NCI-H187 (cell line): ENCODE results near the gene NEURL2.
"Not testable (repeated sequence)": the region's sequence is repeated elsewhere in the genome, so short reads cannot be mapped to it uniquely, and the experiment has no call there.

Source experiments
- DNase-seq, 2 experiments: peaks; one replicate each; lab custom pipeline; 2025; lab: John Stamatoyannopoulos, UW

The NEURL2 gene

GRCh38 chr20:45890985-45891983 is at the start of gene NEURL2, which contains the start of gene CTSA:
TSS of gene NEURL2 (minus strand) at chr20:45891208. CDS start at chr20:45890991, 217 bp downstream.
TSS of gene CTSA (plus strand) at chr20:45891335. CDS start at chr20:45891569, 234 bp downstream.
- DNase-seq: peak; percentile 74 to 78

DNA sequence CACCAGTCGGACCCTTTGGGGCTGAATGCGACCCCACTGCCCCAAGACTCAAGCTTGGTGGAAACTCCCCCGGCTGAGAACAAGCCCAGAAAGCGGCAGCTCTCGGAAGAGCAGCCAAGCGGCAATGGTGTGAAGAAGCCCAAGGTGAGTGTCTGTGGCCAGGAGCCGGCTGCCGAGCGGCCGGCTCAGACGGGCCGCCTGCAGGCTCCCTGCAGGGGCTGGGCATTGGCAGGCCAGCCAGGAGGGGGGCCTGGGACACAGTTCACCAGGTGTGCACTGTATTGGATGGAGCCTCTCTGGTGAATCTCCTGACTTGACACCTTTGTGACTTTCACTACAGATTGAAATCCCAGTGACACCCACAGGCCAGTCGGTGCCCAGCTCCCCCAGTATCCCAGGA is 49.5 kb upstream of the NEURL2 start:
- no peak for DNase-seq

DNA sequence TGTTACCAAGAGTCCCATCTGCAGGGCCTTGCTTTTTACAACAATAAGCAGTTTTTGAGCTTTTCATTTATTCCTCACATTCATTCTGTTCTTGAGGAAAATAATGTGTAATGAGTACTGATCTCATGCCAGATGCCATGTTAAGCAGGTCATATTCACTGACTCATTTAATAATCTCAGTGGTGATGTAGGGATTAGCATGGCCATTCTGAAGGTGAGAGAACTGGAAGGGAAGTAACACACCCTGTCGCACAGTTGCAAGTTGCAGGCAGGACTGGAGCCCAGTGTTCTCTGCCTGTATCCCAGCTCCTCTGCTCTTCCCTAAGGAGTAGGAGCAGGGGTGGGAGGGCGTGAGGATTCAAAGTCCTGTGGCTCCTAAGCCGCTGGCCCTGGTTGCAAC is 49.0 kb upstream of the NEURL2 start:
- no peak for DNase-seq

GRCh38 chr20:45938727-45939438 is 47.9 kb upstream of the NEURL2 start:
- DNase-seq: no peak

- no peak for DNase-seq
These were observed 46.8 kb upstream of the NEURL2 start for GRCh38 chr20:45937765-45938164.

DNA sequence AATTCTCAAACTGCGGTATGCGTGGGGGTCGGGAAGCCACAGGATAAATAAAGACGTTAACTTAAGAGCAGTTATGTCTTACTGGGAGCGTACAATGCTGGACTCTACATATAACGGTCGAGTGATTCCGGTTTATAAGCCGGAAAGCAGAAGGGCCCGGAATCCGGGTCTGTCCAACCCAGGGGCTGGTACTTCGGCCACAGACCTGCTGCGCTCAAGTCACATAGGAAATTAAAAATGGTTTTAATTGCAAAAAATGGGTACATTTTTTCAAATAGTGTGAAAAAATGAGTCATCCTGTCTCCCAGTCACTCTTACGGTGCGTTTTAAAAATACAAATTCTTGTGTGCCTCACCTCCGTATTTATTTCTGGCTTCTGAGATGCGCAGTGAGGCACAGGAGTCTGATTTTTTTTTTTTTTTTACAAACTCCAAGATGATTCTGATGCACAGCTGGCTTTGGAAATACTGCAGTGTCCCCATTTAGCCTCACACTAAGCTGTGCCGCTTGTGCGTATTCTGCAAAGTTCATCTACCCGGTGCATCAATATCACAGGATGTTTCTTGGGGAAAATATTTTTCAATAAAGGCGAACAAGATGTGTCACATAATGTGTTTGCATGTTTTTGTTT is 44.5 kb upstream of the NEURL2 start:
- no peak for DNase-seq

GRCh38 chr20:45934586-45935415 is 43.8 kb upstream of the NEURL2 start, which contains the start of gene PCIF1:
TSS of gene PCIF1 (plus strand) at chr20:45934683. CDS start at chr20:45939000, 4,317 bp downstream.
- DNase-seq: peak; percentile 89 to 97

- peak in 1 of 2 experiments; percentile 48 for DNase-seq
These were observed 43.1 kb upstream of the NEURL2 start for GRCh38 chr20:45934046-45934585.

GRCh38 chr20:45933266-45934045 is 42.4 kb upstream of the NEURL2 start:
- peak; percentile 48 to 61 for DNase-seq

DNA sequence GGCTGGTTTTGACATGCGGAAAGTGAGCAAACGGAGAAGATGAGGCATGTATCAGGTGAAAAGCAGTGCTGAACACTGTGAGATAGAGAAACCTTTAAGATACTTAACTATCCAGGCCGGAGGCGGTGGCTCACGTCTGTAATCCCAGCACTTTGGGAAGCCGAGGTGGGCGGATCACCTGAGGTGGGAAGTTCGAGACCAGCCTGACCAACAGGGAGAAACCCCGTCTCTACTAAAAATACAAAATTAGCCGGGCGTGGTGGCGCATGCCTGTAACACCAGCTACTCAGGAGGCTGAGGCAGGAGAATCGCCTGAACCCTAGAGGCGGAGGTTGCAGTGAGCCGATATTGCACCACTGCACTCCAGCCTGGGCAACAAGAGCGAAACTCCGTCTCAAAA is 40.7 kb upstream of the NEURL2 start:
- DNase-seq: not testable (repeated sequence)

DNA sequence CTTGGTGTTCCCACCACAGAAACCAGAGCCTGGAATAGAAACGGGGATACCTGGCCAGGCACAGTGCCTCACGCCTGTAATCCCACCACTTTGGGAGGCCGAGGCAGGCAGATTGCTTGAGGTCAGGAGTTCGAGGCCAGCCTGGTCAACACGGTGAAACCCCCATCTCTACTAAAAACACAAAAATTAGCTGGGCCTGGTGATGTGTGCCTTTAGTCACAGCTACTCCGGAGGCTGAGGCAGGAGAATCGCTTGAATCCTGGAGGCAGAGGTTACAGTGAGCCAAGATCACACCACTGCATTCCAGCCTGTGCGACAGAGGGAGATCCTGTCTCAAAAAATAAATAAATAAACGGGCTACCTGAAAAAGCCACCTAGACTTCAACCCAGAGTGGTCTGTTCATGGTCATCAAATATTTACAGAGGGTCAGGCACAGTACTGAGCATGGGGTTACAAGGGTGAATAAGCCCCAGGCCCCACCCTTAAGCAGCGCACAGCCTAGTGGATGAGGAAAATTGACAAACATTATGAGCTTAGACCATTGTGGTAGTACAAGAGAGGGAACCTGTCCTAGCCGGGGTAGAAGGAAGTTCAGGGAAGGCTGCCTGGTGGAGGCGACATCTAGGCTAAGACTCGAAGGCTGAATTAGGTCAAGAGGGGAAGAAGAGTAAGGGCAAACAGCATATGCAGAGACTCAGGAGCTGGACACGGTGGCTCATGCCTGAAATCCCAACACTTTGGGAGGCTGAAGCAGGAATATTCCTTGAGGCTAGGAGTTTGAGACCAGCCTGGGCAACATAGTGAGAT is 36.3 kb upstream of the NEURL2 start:
- DNase-seq: no peak

DNA sequence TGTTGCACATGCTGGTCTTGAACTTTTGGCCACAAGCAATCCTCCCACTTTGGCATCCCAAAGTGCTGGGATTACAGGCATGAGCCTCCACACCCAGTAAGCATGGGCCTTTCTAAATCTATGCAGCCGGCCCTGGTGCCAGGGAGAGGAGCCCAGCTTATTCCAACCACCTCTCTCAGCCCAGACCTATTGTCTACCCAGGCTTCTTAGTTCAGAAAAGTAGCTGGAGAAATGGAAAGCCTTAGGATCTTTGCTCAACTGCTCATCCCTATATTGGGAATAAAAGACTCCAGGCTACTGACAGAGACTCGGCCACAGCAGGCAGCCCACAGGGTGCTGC is 35.7 kb upstream of the NEURL2 start:
- no peak for DNase-seq

GRCh38 chr20:45925821-45926506 is 35.0 kb upstream of the NEURL2 start:
- no peak for DNase-seq

DNA sequence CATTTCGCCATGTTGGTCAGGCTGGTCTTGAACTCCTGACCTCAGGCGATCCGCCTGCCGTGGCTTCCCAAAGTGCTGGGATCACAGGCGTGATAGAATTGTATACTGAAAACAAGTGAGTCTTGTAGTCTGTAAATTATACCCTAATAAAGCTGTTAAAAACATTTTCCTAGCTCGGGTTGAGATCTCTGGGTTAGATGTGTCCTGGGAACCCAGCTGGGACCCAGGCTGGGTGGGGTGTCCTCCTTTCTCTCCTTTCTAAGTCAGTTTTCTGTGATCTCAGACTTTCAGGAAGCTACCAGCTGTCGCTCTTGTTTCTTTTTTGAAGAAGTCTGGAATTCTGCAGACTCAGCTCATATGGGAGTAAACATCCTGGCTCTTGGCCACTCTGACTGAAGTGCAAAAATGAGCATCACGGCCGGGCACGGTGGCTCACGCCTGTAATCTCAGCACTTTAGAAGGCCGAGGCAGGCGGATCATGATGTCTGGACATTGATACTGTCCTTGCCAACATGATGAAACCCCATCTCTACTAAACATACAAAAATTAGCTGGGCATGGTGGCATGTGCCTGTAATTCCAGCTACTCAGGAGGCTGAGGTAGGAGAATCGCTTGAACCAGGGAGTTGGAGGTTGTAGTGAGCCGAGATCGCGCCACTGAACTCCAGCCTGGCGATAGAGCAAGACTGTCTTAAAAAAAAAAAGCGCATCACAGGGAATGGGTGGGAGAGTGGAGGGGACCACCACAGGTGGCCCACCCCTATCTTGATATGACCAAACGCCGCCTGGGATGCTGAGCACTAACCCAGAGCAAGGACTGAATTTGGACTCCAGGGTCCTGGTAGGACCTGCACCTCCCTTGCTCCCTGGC is 33.6 kb upstream of the NEURL2 start:
- DNase-seq: no peak

DNA sequence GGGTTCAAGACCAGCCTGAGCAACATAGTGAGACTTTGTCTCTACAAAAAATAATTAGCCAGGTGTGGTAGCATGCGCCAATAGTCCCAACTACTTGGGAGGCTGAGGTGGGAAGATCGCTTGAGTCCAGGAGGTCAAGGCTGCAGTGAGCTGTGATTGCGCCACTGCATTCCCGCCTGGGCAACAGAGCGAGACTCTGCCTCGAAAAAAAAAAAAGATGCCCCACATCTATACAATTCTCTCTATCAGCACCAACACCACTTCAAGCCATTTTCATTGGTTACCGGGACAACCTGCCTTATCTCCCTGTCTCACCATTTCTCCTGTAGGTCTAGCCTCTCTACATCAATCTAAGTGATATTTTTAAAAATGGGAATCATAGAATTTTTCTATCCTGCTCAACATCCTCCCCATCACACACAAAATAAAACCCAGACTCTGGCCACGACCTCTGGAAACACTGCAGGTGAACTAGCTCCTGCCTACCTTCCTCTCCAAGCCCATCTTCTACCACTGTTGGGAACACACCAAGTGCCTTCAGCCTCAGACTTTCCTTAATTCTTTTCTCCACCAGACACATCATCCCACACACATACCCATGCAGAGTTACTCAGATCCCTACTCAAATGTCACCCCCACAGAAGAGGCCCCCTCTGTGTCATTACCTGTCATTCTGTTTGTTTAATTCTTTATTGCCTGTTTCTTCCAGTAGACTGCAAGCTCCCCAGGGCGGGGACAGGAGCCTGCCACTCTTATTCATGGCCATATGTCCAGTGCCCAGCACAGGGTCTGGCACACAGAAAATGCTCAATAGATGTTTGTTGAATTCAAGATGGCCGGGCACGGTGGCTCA is 30.6 kb upstream of the NEURL2 start:
- DNase-seq: no peak

GRCh38 chr20:45920462-45921336 is 29.7 kb upstream of the NEURL2 start:
- DNase-seq: no peak
